ENCODE measurements around the gene CFAP46.

DNA sequence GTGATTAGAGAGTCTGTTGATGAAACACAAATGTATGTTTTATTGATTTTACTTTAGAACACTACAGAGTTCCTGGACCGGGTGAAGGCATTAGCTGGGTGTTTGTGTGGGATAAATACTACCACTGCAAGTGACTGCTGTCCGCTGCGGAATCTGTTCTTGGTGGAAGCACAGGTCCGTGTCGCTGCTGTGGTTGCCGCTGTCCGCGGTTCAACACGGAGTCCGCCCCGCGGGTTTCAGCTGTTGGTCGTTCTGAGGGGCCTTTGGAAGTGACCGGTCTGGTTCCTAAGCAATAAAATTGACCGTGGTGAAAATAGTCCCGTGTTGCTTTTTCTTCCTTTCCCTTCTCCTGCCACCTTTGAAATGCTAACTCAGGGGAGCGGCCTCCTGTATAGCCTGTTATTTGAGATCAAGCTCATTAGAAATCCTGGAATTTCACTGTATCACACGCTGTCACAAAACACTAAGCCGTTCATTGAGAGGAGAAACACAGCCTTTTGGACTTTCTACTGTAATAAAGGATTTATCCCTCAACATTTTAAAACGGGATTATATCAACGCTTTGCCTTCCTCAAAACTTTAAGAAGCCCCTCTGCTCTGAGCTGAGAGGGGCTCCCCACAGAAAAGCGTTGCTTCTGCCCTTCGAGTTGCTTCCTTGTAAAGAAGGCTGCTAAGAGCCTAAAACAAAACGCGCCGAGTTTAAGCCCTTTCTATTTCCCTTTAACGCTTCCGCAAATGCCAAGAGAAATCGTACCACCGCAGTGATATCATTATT lies 159.0 kb downstream of the CFAP46 start:
- TF ChIP-seq POLR2A (IDR thresholded peaks at IDR 0.05; ENCODE audit: low read depth, low read length) (no peak), CTCF (conservative IDR thresholded peaks at IDR 0.05; ENCODE audit: low read depth, low read length) (no peak), SMC3 (IDR thresholded peaks at IDR 0.05; ENCODE audit: low read depth, low read length) (no peak), RCOR1 (IDR thresholded peaks at IDR 0.05; ENCODE audit: insufficient replicate concordance, low read length) (no peak)
